ENCODE measurements around the gene IPO5.
"Not testable (repeated sequence)": the region's sequence is repeated elsewhere in the genome, so short reads cannot be mapped to it uniquely, and the experiment has no call there.

Gene IPO5

DNA sequence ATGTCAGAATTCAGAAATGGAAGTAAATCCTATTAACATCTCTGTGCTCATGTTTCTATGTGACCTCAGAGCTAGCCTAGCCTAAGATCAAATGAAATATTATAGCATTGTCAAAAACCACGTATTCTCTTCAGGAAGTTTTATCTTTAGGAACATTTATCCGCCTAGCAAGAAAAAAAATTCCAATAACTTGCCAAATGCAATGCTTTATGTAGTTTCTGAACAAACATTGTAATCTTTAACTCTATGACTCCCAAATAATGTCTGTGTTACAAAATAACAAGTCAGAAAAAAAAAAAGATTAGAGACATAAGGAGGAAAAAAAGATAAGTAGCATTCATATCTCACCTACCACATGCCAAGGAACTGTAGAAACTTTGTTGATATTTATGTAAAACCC lies 18.4 kb upstream of the IPO5 start:
- peaks cover 45 to 82% of the 10 kb centered on the region in 2 donors for H3K27me3 Mint-ChIP-seq
- DNase-seq: no peak

GRCh38 chr13:97936036-97936435 lies 17.4 kb upstream of the IPO5 start:
- Mint-ChIP-seq H3K36me3 (ENCODE audit: insufficient read depth) (no peaks in the 10 kb centered on the region), H3K4me3 (no peak overlapping the region), H3K27me3 (peaks cover 43 to 77% of the 10 kb centered on the region in 2 donors), H3K27ac (no peak overlapping the region), H3K4me1 (ENCODE audit: low read depth in 2 of 2) (no peaks in the 10 kb centered on the region), H3K9me3 (no peaks in the 10 kb centered on the region)
- ATAC-seq (replicated peaks): no peak
- DNase-seq: no peak

More for the DNA sequence above, 18.4 kb upstream of the IPO5 start:
- Mint-ChIP-seq H3K27ac (no peak overlapping the region), H3K4me3 (no peak overlapping the region), H3K9me3 (no peaks in the 10 kb centered on the region), H3K36me3 (ENCODE audit: insufficient read depth) (no peaks in the 10 kb centered on the region), H3K4me1 (ENCODE audit: low read depth in 2 of 2) (no peaks in the 10 kb centered on the region)
- no peak for ATAC-seq (replicated peaks)

DNA sequence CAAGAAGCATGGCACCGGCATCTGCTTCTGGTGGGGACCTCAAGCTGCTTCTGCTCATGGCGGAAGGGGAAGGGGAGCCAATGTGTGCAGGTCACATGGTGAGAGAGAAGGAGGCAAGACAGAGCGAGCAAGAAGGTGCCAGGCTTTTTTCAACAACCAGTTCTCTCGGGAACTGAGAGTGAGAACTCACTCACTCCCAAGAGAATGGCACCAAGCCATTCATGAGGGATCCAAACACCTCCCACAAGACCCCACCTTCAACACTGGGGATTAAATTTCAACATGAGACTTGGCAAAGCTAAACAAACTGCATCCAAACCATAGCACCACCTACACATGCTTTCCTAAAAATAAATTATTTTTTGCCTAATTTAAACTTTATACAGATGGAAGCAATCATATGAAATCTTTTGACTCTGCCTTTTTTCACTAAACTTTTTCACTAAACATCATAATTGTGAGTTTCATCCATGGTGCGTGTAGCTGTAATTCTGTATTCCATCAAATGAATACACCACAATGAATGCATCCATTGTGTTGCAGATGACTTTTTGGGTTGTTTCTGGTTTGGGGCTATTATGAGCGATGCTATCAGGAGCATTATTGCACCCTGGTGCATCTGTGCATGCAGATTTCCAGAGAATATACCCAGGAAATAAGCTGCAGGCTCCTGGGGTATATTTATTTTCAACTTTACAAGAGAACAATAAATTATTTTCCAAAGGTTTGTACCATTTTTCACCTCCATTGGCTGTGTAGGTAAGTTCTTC lies 14.6 kb upstream of the IPO5 start:
- DNase-seq: no peak
- Mint-ChIP-seq H3K27ac (no peak overlapping the region), H3K4me3 (no peak overlapping the region), H3K27me3 (peaks cover 46 to 63% of the 10 kb centered on the region in 2 donors), H3K9me3 (no peaks in the 10 kb centered on the region), H3K36me3 (ENCODE audit: insufficient read depth) (no peaks in the 10 kb centered on the region), H3K4me1 (ENCODE audit: low read depth in 2 of 2) (no peaks in the 10 kb centered on the region)
- ATAC-seq (replicated peaks): no peak

- no peaks in the 10 kb centered on the region for H3K4me1 Mint-ChIP-seq (ENCODE audit: low read depth in 2 of 2)
- H3K9me3 Mint-ChIP-seq: no peaks in the 10 kb centered on the region
- H3K27me3 Mint-ChIP-seq: peaks cover 19 to 20% of the 10 kb centered on the region in 2 donors
- no peak overlapping the region for H3K4me3 Mint-ChIP-seq
- no peak for ATAC-seq (replicated peaks)
- no peaks in the 10 kb centered on the region for H3K36me3 Mint-ChIP-seq (ENCODE audit: insufficient read depth)
- no peak overlapping the region for H3K27ac Mint-ChIP-seq
- DNase-seq: no peak
Measured at GRCh38 chr13:97944396-97945029, 9.0 kb upstream of the IPO5 start.

GRCh38 chr13:97945342-97945741 lies 8.1 kb upstream of the IPO5 start:
- H3K4me1 Mint-ChIP-seq (ENCODE audit: low read depth in 2 of 2): no peaks in the 10 kb centered on the region
- no peak for ATAC-seq (replicated peaks)
- H3K9me3 Mint-ChIP-seq: no peaks in the 10 kb centered on the region
- no peak overlapping the region for H3K27ac Mint-ChIP-seq
- H3K36me3 Mint-ChIP-seq (ENCODE audit: insufficient read depth): no peaks in the 10 kb centered on the region
- H3K27me3 Mint-ChIP-seq: peaks cover 17% of the 10 kb centered on the region in 2 donors
- DNase-seq: no peak
- H3K4me3 Mint-ChIP-seq: no peak overlapping the region

- DNase-seq: no peak
- no peak overlapping the region for H3K4me3 Mint-ChIP-seq
- H3K27ac Mint-ChIP-seq: no peak overlapping the region
- no peaks in the 10 kb centered on the region for H3K36me3 Mint-ChIP-seq (ENCODE audit: insufficient read depth)
- ATAC-seq (replicated peaks): no peak
- no peaks in the 10 kb centered on the region for H3K9me3 Mint-ChIP-seq
- peaks cover 18 to 20% of the 10 kb centered on the region in 2 donors for H3K27me3 Mint-ChIP-seq
- no peaks in the 10 kb centered on the region for H3K4me1 Mint-ChIP-seq (ENCODE audit: low read depth in 2 of 2)
Measured at GRCh38 chr13:97945792-97946419, 7.6 kb upstream of the IPO5 start.

DNA sequence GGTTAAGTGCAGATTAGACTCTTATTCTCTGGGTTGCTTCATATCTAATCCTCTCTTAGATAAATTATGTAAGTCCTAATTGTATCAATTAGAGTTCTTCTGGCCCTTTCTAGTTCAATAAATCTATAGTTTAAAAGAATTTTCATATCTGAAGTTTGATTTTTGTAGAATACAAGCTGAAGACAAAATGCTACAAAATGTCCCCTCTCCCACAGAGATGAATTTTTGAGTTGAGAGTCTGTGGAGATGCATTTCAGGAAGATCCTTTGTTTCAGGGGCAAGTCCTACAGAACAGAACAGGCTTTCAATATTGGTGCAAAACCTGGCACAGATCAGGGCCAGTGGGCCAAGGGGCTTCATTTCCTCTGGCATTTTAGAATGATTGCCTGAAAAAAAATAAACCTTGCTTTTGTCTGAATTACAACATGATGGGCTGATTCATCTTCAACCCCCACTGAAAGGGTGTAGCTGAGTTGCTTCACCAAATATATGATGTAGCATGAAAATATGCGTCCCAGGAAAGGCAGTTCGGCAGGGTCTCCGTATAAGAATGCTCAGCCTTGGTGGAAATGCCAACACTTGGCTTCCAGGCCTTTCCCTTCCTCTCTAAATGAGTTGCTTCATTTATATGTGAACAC lies 6.4 kb upstream of the IPO5 start:
- H3K9me3 Mint-ChIP-seq: no peaks in the 10 kb centered on the region
- no peak overlapping the region for H3K27ac Mint-ChIP-seq
- H3K4me1 Mint-ChIP-seq (ENCODE audit: low read depth in 2 of 2): no peaks in the 10 kb centered on the region
- DNase-seq: no peak
- ATAC-seq (replicated peaks): no peak
- H3K4me3 Mint-ChIP-seq: no peak overlapping the region
- no peaks in the 10 kb centered on the region for H3K36me3 Mint-ChIP-seq (ENCODE audit: insufficient read depth)
- H3K27me3 Mint-ChIP-seq: peaks cover 16 to 20% of the 10 kb centered on the region in 2 donors

GRCh38 chr13:97948041-97948440 lies 5.4 kb upstream of the IPO5 start:
- Mint-ChIP-seq H3K27me3 (peaks cover 15 to 19% of the 10 kb centered on the region in 2 donors), H3K36me3 (ENCODE audit: insufficient read depth) (no peaks in the 10 kb centered on the region), H3K4me3 (no peak overlapping the region), H3K27ac (no peak overlapping the region), H3K4me1 (ENCODE audit: low read depth in 2 of 2) (no peaks in the 10 kb centered on the region), H3K9me3 (no peaks in the 10 kb centered on the region)
- DNase-seq: no peak
- no peak for ATAC-seq (replicated peaks)

GRCh38 chr13:97949316-97949715 lies 4.2 kb upstream of the IPO5 start:
- ATAC-seq (replicated peaks); H3K4me3 Mint-ChIP-seq; H3K4me1 Mint-ChIP-seq (ENCODE audit: low read depth in 2 of 2); H3K36me3 Mint-ChIP-seq (ENCODE audit: insufficient read depth); H3K9me3 Mint-ChIP-seq; H3K27ac Mint-ChIP-seq; DNase-seq: not testable (repeated sequence)
- H3K27me3 Mint-ChIP-seq: peaks cover 11 to 19% of the 10 kb centered on the region in 2 donors

DNA sequence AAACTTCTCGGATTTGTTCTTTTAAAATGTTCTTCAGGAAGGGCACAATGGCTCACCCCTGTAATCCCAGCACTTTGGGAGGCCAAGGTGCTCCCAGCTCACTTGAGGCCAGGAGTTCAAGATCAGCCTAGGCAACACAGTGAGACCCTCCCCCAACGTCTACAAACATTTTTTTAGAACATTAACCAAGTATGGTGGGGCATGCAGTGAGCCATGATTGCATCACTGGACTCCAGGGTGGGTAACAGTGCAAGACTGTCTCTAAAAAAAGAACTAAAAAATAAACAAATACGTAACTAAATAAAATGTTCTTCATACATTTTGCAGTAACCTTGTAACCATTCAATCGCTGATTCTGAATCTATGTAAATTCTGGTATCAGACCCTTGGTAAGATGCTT lies 2.1 kb upstream of the IPO5 start:
- ATAC-seq (replicated peaks) (no peak), DNase-seq (no peak)
- peaks cover 11 to 19% of the 10 kb centered on the region in 2 donors for H3K27me3 Mint-ChIP-seq
- no peaks in the 10 kb centered on the region for H3K9me3 Mint-ChIP-seq
- H3K4me1 Mint-ChIP-seq (ENCODE audit: low read depth in 2 of 2): no peaks in the 10 kb centered on the region
- no peak overlapping the region for H3K27ac Mint-ChIP-seq
- H3K4me3 Mint-ChIP-seq: no peak overlapping the region
- no peaks in the 10 kb centered on the region for H3K36me3 Mint-ChIP-seq (ENCODE audit: insufficient read depth)

- ATAC-seq (replicated peaks); H3K4me3 Mint-ChIP-seq; H3K27ac Mint-ChIP-seq; H3K4me1 Mint-ChIP-seq (ENCODE audit: low read depth in 2 of 2); DNase-seq; H3K36me3 Mint-ChIP-seq (ENCODE audit: insufficient read depth); H3K9me3 Mint-ChIP-seq: not testable (repeated sequence)
- peaks cover 11 to 19% of the 10 kb centered on the region in 2 donors for H3K27me3 Mint-ChIP-seq
Measured at GRCh38 chr13:97952831-97953230, 644 bp upstream of the IPO5 start.

GRCh38 chr13:97961340-97961739 lies 7.9 kb downstream of the IPO5 start:
- Mint-ChIP-seq H3K36me3 (ENCODE audit: insufficient read depth) (no peaks in the 10 kb centered on the region), H3K4me3 (no peak overlapping the region), H3K4me1 (ENCODE audit: low read depth in 2 of 2) (no peaks in the 10 kb centered on the region), H3K27me3 (peaks cover 8 to 18% of the 10 kb centered on the region in 2 donors), H3K9me3 (no peaks in the 10 kb centered on the region), H3K27ac (no peak overlapping the region)
- DNase-seq (no peak), ATAC-seq (replicated peaks) (no peak)

DNA sequence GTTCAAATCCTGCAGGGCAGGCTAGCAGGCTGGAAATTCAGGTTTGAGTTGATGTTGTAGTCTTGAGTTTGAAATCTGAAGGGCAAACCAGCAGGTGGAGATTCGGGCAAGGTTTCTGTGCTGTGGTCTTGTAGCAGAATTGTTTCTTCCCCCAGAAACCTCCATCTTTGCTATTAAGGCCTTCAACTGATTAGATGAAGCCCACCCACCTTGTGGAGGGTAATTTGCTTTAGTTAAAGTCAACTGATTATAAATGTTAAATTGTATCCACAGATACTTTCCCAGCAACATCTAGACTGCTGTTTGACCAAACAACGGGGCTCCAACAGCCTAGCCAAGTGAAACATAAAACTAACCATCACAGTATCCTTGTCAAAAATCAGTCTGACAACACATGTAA lies 9.4 kb downstream of the IPO5 start:
- Mint-ChIP-seq H3K27ac (no peak overlapping the region), H3K36me3 (ENCODE audit: insufficient read depth) (no peaks in the 10 kb centered on the region), H3K4me3 (no peak overlapping the region), H3K4me1 (ENCODE audit: low read depth in 2 of 2) (no peaks in the 10 kb centered on the region), H3K27me3 (peaks cover 21 to 26% of the 10 kb centered on the region in 2 donors), H3K9me3 (no peaks in the 10 kb centered on the region)
- no peak for DNase-seq
- ATAC-seq (replicated peaks): no peak

All from effector memory CD8-positive, alpha-beta T cell (primary cell).